Mesothelial cell of epicardium (in vitro differentiated cells): ENCODE data around the gene LIN9. TPM values are rescaled to one million over a fixed set of nuclear protein-coding genes. Genes with fewer than 3 reads are reported as not detected.

Source experiments
- DNase-seq, 2 experiments: peaks; one replicate each; pipeline ENCODE4 v3.0.0; 2021; ENCODE audit warnings: low spot score in 2 of 2; ENCODE audit not compliant: unreplicated experiment in 2 of 2
- H3K27ac Mint-ChIP-seq: 2 replicates; pipeline ENCODE4 v1.8.0; 2021; ENCODE audit warnings: mixed read lengths
- H3K27me3 Mint-ChIP-seq: 2 replicates; pipeline ENCODE4 v1.8.0; 2021; ENCODE audit warnings: low read depth, mixed read lengths
- H3K36me3 Mint-ChIP-seq: 2 replicates; pipeline ENCODE4 v1.8.0; 2021; ENCODE audit warnings: mixed read lengths
- H3K4me1 Mint-ChIP-seq: 2 replicates; pipeline ENCODE4 v1.8.0; 2021; ENCODE audit warnings: mixed read lengths
- H3K4me3 Mint-ChIP-seq: 2 replicates; pipeline ENCODE4 v1.8.0; 2021; ENCODE audit warnings: mild to moderate bottlenecking, moderate library complexity, mixed read lengths
- H3K9me3 Mint-ChIP-seq: 2 replicates; pipeline ENCODE4 v1.8.0; 2021; ENCODE audit warnings: mixed read lengths
- CTCF ChIP-seq: fragments of 200-600 bp; sonication (generic); IDR thresholded peaks from one replicate; pipeline ENCODE4 v1.5.0; 2021; ENCODE audit warnings: antibody characterized with exemption; ENCODE audit not compliant: unreplicated experiment
- total RNA-seq: library from RNA; stranded (reverse); gene quantifications from 3 replicates; pipeline ENCODE4 v1.2.1, GENCODE V29; 2021

LIN9 gene
- total RNA-seq, 1 donor from 2014 or later: 8.9 TPM

DNA sequence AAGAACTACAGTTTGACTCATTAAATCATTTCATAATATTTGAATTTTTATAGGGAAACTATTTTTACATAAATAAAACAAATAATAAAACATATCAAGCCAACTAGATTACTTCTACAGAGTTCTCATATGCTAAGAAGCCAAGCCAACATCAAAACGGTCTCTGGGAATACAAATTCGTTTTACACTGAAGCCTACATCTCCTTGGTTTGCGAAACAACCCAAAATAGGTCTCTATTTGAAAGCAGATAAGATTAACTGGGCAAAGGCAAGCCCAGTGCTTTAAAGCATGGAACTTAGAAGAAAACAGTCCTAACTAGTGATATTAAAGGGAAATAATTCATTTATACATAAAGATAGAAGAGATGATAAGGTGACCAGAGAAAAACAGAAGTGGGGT is 60.2 kb downstream of the LIN9 start:
- peaks cover 4% of the 10 kb centered on the region for H3K9me3 Mint-ChIP-seq
- H3K4me3 Mint-ChIP-seq: no peak overlapping the region
- DNase-seq: no peak
- no peaks in the 10 kb centered on the region for H3K27me3 Mint-ChIP-seq
- TF ChIP-seq CTCF: no peak
- peaks cover 12% of the 10 kb centered on the region for H3K4me1 Mint-ChIP-seq
- H3K27ac Mint-ChIP-seq: peak overlapping the region; percentile 0
- peaks cover 14% of the 10 kb centered on the region for H3K36me3 Mint-ChIP-seq

DNA sequence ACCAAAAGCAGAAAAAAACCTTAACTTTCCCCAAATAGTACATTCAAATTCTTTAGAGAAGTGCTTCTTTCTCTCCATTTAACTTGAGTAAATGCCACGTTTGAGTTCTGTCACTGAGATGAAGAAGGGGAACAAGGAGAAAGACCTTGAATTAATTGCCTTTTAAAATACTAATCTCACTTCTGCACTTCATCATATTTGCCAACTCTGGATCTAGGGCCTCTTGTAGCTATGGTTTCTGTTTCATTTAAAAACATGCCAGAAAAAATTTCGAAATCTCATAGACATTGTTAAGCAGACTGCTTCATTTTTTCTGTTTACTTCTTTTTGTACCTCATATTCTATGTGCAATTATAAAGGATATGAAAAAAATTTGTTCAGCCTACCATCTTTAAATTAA is 60.9 kb downstream of the LIN9 start:
- no peak for DNase-seq
- Mint-ChIP-seq H3K4me3 (no peak overlapping the region), H3K36me3 (peaks cover 14% of the 10 kb centered on the region), H3K4me1 (peaks cover 12% of the 10 kb centered on the region), H3K9me3 (peaks cover 4% of the 10 kb centered on the region), H3K27ac (peak overlapping the region; percentile 52), H3K27me3 (no peaks in the 10 kb centered on the region)
- no peak for TF ChIP-seq CTCF

GRCh38 chr1:226239421-226239820 is 69.5 kb downstream of the LIN9 start:
- Mint-ChIP-seq H3K36me3 (peaks cover 26% of the 10 kb centered on the region), H3K4me1 (no peaks in the 10 kb centered on the region), H3K27ac (no peak overlapping the region), H3K9me3 (no peaks in the 10 kb centered on the region), H3K27me3 (no peaks in the 10 kb centered on the region), H3K4me3 (no peak overlapping the region)
- DNase-seq: no peak
- TF ChIP-seq CTCF: no peak

DNA sequence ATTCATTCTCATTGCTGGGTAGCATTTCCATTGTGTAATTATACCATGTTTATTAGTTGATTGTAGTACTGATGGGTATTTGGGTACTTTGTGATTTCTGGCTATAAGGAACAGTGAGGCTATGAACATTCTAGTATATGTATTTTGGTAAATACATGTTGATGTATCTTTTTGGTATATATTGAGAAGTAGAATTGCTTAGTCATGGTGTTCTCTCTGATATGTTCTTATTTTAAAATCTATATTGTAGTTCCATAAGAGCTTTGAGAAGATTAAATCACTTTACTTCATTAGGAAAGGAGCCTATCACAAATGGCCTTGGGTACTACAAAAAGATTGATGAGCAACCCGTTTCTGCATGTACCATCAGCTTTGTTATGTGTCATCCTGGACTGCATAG is 72.1 kb downstream of the LIN9 start:
- Mint-ChIP-seq H3K36me3 (peaks cover 26% of the 10 kb centered on the region), H3K27ac (no peak overlapping the region), H3K27me3 (no peaks in the 10 kb centered on the region), H3K9me3 (no peaks in the 10 kb centered on the region), H3K4me1 (no peaks in the 10 kb centered on the region), H3K4me3 (no peak overlapping the region)
- TF ChIP-seq CTCF: no peak
- DNase-seq: no peak

GRCh38 chr1:226233806-226234205 is 75.2 kb downstream of the LIN9 start:
- no peaks in the 10 kb centered on the region for H3K9me3 Mint-ChIP-seq
- H3K4me3 Mint-ChIP-seq: no peak overlapping the region
- no peak for DNase-seq
- H3K27ac Mint-ChIP-seq: no peak overlapping the region
- peaks cover 18% of the 10 kb centered on the region for H3K36me3 Mint-ChIP-seq
- TF ChIP-seq CTCF: no peak
- H3K27me3 Mint-ChIP-seq: no peaks in the 10 kb centered on the region
- H3K4me1 Mint-ChIP-seq: no peaks in the 10 kb centered on the region

DNA sequence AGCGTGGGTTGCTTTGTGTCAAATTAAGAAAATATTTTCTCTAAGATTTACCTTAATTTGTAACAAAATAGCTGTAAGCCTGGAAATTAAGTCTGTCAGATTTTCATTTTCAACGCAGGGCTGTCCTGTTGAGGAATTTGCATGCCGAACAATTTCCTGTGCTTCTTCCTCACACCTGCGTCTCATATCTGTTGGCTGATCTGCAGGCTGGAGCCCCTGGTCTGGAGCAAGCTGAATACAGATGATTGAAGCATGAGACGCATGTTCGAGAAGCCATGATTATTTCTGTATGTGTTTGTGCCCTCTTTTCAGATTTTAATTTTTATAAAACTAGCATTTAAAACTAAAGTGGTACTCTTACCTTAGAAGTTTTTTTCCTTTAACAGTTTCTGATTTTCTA is 75.7 kb downstream of the LIN9 start:
- Mint-ChIP-seq H3K36me3 (peaks cover 14% of the 10 kb centered on the region), H3K4me3 (no peak overlapping the region), H3K4me1 (no peaks in the 10 kb centered on the region), H3K27ac (no peak overlapping the region), H3K27me3 (no peaks in the 10 kb centered on the region), H3K9me3 (no peaks in the 10 kb centered on the region)
- DNase-seq: no peak
- no peak for TF ChIP-seq CTCF
